GM19351 (cell line): ENCODE measurements around the gene VSIG10.
"Not testable (repeated sequence)": the region's sequence is repeated elsewhere in the genome, so short reads cannot be mapped to it uniquely, and the experiment has no call there.

ENCODE experiments used
- ATAC-seq: cut with Tn5 transposase; IDR thresholded peaks from one replicate; pipeline ENCODE4 v1.9.1; 2021; ENCODE audit warnings: mild to moderate bottlenecking, moderate library complexity; ENCODE audit not compliant: unreplicated experiment

The VSIG10 gene

GRCh38 chr12:118103601-118104382 lies at the start of gene VSIG10:
TSS of gene VSIG10 (minus strand) at chr12:118104011. CDS start at chr12:118103671, 340 bp downstream.
- peak; percentile 51 for ATAC-seq

- no peak for ATAC-seq
Measured at GRCh38 chr12:118151755-118152154, 47.9 kb upstream of the VSIG10 start.

- ATAC-seq = no peak
Measured at GRCh38 chr12:118150625-118151024, 46.8 kb upstream of the VSIG10 start.

- ATAC-seq = no peak
Measured at GRCh38 chr12:118148287-118148686, 44.5 kb upstream of the VSIG10 start.

GRCh38 chr12:118145798-118146156 lies 42.0 kb upstream of the VSIG10 start:
- ATAC-seq = peak; percentile 12

GRCh38 chr12:118145113-118145797 lies 41.4 kb upstream of the VSIG10 start:
- ATAC-seq = peak; percentile 68

- ATAC-seq = no peak
Measured at GRCh38 chr12:118144499-118144898, 40.7 kb upstream of the VSIG10 start.

- no peak for ATAC-seq
Measured at GRCh38 chr12:118140825-118141224, 37.0 kb upstream of the VSIG10 start.

- ATAC-seq = no peak
Measured at GRCh38 chr12:118137148-118137678, 33.4 kb upstream of the VSIG10 start.

- peak; percentile 49 for ATAC-seq
Measured at GRCh38 chr12:118136559-118137003, 32.8 kb upstream of the VSIG10 start.

- ATAC-seq = peak; percentile 94
Measured at GRCh38 chr12:118135788-118136558, 32.2 kb upstream of the VSIG10 start, which contains the start of gene PEBP1. TSS of gene PEBP1 (plus strand) at chr12:118136124. CDS start at chr12:118136210, 86 bp downstream.

- ATAC-seq = not testable (repeated sequence)
Measured at GRCh38 chr12:118129436-118129835, 25.6 kb upstream of the VSIG10 start.

GRCh38 chr12:118127867-118128266 lies 24.1 kb upstream of the VSIG10 start:
- ATAC-seq = no peak

GRCh38 chr12:118126119-118126757 lies 22.4 kb upstream of the VSIG10 start:
- ATAC-seq = no peak

GRCh38 chr12:118125743-118126118 lies 21.9 kb upstream of the VSIG10 start:
- ATAC-seq = no peak

- ATAC-seq = no peak
Measured at GRCh38 chr12:118124333-118124874, 20.6 kb upstream of the VSIG10 start.

- no peak for ATAC-seq
Measured at GRCh38 chr12:118122264-118122663, 18.5 kb upstream of the VSIG10 start.

GRCh38 chr12:118120579-118121363 lies 17.0 kb upstream of the VSIG10 start:
- peak; percentile 75 for ATAC-seq

GRCh38 chr12:118119449-118119879 lies 15.7 kb upstream of the VSIG10 start:
- no peak for ATAC-seq
